ENCODE measurements around the gene HMGCS2. TPM values are rescaled to one million over a fixed set of nuclear protein-coding genes. Genes with fewer than 3 reads are reported as not detected.
A peak's percentile ranks its signal among the peaks of the same experiment; 100 is the strongest.

The HMGCS2 gene
- total RNA-seq, 1 experiment from 2014 or later = not detected

GRCh38 chr1:119779869-119780356 lies 11.2 kb upstream of the HMGCS2 start:
- intact Hi-C loops (cut with micrococcal nuclease; ENCODE audit: unreplicated experiment) = no loop called here
- Mint-ChIP-seq H3K4me3 (ENCODE audit: low read depth, unreplicated experiment) (peak overlapping the region; percentile 4), H3K36me3 (ENCODE audit: insufficient read depth, unreplicated experiment) (peaks cover 8% of the 10 kb centered on the region), H3K9me3 (ENCODE audit: low read depth, unreplicated experiment) (no peaks in the 10 kb centered on the region), H3K4me1 (ENCODE audit: low read depth, unreplicated experiment) (peaks cover 57% of the 10 kb centered on the region), H3K27me3 (ENCODE audit: unreplicated experiment) (no peaks in the 10 kb centered on the region), H3K27ac (ENCODE audit: unreplicated experiment) (peak overlapping the region; percentile 42)
- CTCF ChIA-PET = no interaction called here
- no peak for DNase-seq
- BruUV-seq (replicated peaks) = no TSS peak
- TF ChIP-seq, protein P1, sequence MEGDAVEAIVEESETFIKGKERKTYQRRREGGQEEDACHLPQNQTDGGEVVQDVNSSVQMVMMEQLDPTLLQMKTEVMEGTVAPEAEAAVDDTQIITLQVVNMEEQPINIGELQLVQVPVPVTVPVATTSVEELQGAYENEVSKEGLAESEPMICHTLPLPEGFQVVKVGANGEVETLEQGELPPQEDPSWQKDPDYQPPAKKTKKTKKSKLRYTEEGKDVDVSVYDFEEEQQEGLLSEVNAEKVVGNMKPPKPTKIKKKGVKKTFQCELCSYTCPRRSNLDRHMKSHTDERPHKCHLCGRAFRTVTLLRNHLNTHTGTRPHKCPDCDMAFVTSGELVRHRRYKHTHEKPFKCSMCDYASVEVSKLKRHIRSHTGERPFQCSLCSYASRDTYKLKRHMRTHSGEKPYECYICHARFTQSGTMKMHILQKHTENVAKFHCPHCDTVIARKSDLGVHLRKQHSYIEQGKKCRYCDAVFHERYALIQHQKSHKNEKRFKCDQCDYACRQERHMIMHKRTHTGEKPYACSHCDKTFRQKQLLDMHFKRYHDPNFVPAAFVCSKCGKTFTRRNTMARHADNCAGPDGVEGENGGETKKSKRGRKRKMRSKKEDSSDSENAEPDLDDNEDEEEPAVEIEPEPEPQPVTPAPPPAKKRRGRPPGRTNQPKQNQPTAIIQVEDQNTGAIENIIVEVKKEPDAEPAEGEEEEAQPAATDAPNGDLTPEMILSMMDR (IDR thresholded peaks at IDR 0.05; ENCODE audit: unreplicated experiment) = no peak

DNA sequence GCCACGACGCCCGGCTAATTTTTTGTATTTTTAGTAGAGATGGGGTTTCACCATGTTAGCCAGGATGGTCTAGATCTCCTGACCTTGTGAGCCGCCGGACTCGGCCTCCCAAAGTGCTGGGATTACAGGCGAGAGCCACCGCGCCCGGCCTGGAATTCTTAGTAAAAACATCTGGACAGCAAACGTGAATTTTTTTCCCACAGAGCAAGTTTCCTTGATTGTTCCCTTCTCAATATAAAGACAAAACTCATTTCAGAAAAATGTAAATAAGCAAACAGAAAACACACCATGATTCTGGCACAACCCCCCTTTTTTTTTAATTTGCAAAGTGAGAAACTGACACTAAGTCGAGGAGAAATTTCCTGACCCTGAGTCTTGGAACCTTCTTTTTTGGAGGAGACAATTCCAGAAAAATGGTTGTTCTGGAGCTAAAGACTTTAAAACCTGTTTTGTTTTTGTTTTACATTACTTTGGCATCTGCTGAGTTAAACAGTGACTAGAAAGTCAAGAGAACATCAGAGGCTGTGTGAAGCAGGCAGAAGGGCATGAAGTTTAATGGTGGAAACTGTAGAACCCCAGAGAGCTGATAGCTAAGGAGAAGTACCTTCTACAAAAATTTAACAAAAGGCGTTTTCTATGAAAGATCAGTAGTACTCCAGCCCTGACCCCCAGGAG lies 10.3 kb upstream of the HMGCS2 start:
- H3K4me1 Mint-ChIP-seq (ENCODE audit: low read depth, unreplicated experiment) = peaks cover 51% of the 10 kb centered on the region
- TF ChIP-seq, protein P1 (IDR thresholded peaks at IDR 0.05; ENCODE audit: unreplicated experiment) = no peak
- H3K27me3 Mint-ChIP-seq (ENCODE audit: unreplicated experiment) = no peaks in the 10 kb centered on the region
- BruUV-seq (replicated peaks) = no TSS peak
- H3K36me3 Mint-ChIP-seq (ENCODE audit: insufficient read depth, unreplicated experiment) = peaks cover 8% of the 10 kb centered on the region
- no peaks in the 10 kb centered on the region for H3K9me3 Mint-ChIP-seq (ENCODE audit: low read depth, unreplicated experiment)
- H3K27ac Mint-ChIP-seq (ENCODE audit: unreplicated experiment) = peak overlapping the region; percentile 42
- CTCF ChIA-PET = no interaction called here
- intact Hi-C loops (cut with micrococcal nuclease; ENCODE audit: unreplicated experiment) = no loop called here
- peak overlapping the region; percentile 4 for H3K4me3 Mint-ChIP-seq (ENCODE audit: low read depth, unreplicated experiment)
- no peak for DNase-seq

DNA sequence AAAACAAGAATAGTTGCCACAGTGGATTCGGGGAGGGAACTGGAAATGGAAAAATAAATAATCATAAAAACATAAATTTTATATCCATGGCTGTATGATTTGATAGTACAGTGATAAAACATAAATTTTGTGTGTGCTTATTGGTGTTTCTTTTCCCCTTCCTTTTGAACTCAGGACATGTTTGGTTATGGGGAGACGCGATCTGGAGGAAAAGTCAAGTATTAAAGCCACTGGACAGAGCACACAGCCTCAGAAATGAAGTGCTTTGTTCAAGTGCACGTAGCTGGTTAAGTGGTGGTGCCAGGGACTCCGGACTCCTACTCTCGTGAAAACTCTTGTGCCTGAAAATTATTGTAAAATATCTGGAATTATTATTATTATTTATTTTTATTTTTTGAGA lies 9.7 kb upstream of the HMGCS2 start:
- DNase-seq = no peak
- intact Hi-C loops (cut with micrococcal nuclease; ENCODE audit: unreplicated experiment) = no loop called here
- no TSS peak for BruUV-seq (replicated peaks)
- H3K9me3 Mint-ChIP-seq (ENCODE audit: low read depth, unreplicated experiment) = no peaks in the 10 kb centered on the region
- TF ChIP-seq, protein P1 (IDR thresholded peaks at IDR 0.05; ENCODE audit: unreplicated experiment) = no peak
- H3K36me3 Mint-ChIP-seq (ENCODE audit: insufficient read depth, unreplicated experiment) = peaks cover 8% of the 10 kb centered on the region
- H3K27ac Mint-ChIP-seq (ENCODE audit: unreplicated experiment) = no peak overlapping the region
- H3K4me3 Mint-ChIP-seq (ENCODE audit: low read depth, unreplicated experiment) = no peak overlapping the region
- H3K4me1 Mint-ChIP-seq (ENCODE audit: low read depth, unreplicated experiment) = peaks cover 51% of the 10 kb centered on the region
- CTCF ChIA-PET = no interaction called here
- H3K27me3 Mint-ChIP-seq (ENCODE audit: unreplicated experiment) = no peaks in the 10 kb centered on the region

- Mint-ChIP-seq H3K9me3 (ENCODE audit: low read depth, unreplicated experiment) (no peaks in the 10 kb centered on the region), H3K4me3 (ENCODE audit: low read depth, unreplicated experiment) (no peak overlapping the region), H3K27me3 (ENCODE audit: unreplicated experiment) (no peaks in the 10 kb centered on the region), H3K4me1 (ENCODE audit: low read depth, unreplicated experiment) (peaks cover 31% of the 10 kb centered on the region), H3K27ac (ENCODE audit: unreplicated experiment) (peak overlapping the region; percentile 67), H3K36me3 (ENCODE audit: insufficient read depth, unreplicated experiment) (peaks cover 7% of the 10 kb centered on the region)
- BruUV-seq (replicated peaks) = no TSS peak
- CTCF ChIA-PET = no interaction called here
- TF ChIP-seq, protein P1 (IDR thresholded peaks at IDR 0.05; ENCODE audit: unreplicated experiment) = no peak
- DNase-seq = no peak
- intact Hi-C loops (cut with micrococcal nuclease; ENCODE audit: unreplicated experiment) = no loop called here
Observed at GRCh38 chr1:119774746-119775490, 6.2 kb upstream of the HMGCS2 start.
